G401 (cell line): ENCODE measurements around the gene C14orf119. TPM values are rescaled to one million over a fixed set of nuclear protein-coding genes. Genes with fewer than 3 reads are reported as not detected.

ENCODE experiments used
- DNase-seq: peaks from one replicate; pipeline ENCODE4 v3.0.0-alpha.2; 2015; ENCODE audit warnings: low spot score
- in situ Hi-C: cut with HindIII; loops from 2 replicates; pipeline ENCODE4 v1.10.0; 2016; ENCODE audit warnings: low sequenced_read_pairs, mixed read lengths
- total RNA-seq: library from RNA; depleted of rRNA; stranded (reverse); fragments of >200 nt; shearing (Covaris generic); gene quantifications from 2 replicates; pipeline ENCODE4 v1.2.3, GENCODE V29; 2014

Gene C14orf119
- total RNA-seq, 1 experiment from 2014 or later, result 55.2 TPM

DNA sequence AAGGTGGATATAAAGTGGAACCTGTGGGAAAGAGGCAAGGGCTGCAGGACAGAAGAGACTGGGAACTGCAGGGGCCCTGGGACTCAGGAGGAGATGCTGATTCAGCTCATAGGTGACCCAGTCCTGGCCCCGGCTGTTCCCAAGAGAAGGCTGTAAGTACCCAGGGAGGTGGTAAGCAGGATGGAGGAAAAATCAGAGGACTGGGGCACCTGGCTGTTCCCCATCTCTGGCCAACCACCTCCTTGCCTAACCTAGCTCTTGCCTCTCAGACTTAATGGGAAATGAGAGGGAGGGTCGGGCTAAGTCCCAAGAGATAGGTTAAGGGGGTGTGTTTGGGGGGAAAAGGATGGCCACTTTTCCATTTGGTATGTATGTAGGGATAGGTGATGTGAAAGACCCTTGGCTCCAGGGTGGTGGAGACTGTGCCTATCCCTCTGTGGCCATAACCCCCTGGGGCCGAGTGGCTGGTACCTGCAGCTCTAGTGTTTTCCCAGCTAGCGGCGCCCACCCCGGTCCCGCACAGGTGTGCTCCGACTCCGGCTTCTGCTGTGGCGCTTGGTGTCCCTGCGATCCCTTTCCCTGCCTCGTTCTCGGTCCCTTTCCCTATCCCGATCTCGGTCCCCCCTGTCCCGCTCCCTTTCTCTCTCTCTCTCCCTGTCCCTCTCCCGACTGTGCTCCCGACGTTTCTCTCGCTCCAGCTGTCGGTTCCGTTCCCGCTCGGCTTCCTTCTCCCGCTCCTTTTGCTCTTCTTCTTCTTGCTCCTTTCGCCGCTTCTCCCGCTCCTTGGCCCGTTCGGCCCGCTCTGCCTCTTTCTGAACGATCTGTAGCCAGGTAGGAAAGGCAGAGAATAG is 36.4 kb upstream of the C14orf119 start:
- no peak for DNase-seq
- in situ Hi-C loops, result no loop called here

DNA sequence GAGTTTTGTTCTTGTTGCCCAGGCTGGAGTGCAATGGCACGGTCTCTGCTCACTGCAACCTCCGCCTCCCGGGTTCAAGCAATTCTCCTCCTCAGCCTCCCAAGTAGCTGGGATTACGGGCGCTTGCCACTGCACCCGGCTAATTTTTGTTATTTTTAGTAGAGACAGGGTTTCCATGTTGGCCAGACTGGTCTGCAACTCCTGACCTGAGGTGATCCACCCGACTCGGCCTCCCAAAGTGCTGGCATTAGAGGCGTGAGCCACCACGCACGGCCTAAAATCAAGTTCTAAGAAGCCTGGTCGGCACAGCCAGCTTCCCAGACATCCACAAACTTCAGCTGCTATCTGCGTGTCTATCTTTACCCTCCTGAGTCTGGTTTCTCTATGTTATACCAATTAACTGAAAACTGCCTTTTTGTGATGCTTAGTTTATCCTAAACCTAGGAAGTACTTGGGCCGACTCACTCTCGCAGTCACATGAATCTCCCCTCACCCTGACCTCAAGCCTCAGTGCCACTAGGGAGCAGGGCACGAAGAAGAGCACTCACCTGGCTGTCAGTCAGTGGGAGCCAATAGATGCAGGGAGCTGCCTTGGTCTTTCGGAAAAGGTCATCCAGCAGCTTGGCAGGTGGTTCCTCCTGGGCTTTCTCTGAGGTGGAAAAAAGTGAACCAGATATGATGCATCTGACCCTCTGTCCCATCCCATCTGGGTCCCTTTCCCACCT is 34.6 kb upstream of the C14orf119 start:
- no peak for DNase-seq
- in situ Hi-C loops, result loop anchor here (10.0 kb wide), 1 partner anchor 76 kb away; the partner anchor contains the start of gene AJUBA

DNA sequence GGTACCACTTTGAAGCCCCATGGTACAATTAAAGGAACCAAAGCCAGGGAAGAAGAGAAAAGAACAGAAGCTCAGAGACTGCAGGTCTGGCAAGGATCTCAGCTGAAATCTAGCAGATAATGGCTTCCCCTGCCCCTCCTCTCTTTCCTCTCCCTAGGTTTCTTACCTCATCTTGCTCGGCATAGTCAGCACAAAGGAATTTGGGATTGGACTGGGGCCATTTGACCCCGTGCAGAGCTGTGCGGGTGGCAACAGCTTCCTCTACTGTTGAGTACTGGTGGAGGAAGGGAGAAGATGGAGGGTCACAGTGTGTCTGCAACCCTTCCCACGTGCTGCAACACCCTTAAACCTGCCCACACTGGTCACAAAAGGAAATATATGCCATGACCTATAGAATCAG is 33.3 kb upstream of the C14orf119 start:
- no peak for DNase-seq
- in situ Hi-C loops, result loop anchor here (10.0 kb wide), 1 partner anchor 77 kb away; the partner anchor contains the start of gene AJUBA

DNA sequence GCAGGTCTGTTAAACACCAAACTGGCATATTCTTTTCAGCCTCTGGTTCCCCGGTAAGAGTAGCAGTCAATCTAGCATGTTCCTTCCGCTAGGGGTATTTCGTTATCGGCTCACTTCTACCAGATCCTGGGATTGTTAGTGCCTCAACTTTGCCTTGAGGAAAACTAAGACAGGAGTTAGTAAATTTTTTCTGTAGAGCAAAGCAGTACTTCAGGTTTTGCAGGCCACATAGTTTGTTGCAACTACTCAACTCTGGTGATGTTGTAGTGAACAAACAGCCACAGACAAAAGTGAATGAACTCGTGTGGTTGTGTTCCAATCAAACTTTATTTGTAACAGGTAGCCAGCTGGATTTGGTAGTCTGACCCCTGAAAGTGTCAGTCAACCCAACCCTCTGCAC is 31.7 kb upstream of the C14orf119 start:
- in situ Hi-C loops, result loop anchor here (10.0 kb wide), 1 partner anchor 79 kb away; the partner anchor contains the start of gene AJUBA
- no peak for DNase-seq

DNA sequence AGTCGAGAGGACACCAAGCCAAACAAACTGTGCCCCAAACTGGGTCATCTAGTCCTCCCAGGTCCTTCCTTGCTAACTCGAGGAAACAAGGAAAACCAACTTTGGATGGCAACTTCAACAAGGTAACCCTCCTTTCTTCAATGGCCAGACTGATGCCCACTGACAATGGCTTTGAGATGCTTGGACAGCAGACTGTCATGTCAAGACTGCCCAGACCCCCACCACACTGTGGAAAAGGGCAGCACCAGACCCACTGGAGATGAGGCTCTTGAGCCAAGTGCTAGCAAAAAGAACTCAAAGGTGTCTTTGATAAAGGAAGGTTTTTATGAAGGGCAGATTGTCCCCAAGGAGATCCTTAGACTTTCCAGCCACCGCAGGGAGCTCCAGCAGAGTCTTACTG is 28.9 kb upstream of the C14orf119 start:
- DNase-seq, result no peak
- in situ Hi-C loops, result loop anchor here (10.0 kb wide), 1 partner anchor 82 kb away; the partner anchor contains the start of gene AJUBA

DNA sequence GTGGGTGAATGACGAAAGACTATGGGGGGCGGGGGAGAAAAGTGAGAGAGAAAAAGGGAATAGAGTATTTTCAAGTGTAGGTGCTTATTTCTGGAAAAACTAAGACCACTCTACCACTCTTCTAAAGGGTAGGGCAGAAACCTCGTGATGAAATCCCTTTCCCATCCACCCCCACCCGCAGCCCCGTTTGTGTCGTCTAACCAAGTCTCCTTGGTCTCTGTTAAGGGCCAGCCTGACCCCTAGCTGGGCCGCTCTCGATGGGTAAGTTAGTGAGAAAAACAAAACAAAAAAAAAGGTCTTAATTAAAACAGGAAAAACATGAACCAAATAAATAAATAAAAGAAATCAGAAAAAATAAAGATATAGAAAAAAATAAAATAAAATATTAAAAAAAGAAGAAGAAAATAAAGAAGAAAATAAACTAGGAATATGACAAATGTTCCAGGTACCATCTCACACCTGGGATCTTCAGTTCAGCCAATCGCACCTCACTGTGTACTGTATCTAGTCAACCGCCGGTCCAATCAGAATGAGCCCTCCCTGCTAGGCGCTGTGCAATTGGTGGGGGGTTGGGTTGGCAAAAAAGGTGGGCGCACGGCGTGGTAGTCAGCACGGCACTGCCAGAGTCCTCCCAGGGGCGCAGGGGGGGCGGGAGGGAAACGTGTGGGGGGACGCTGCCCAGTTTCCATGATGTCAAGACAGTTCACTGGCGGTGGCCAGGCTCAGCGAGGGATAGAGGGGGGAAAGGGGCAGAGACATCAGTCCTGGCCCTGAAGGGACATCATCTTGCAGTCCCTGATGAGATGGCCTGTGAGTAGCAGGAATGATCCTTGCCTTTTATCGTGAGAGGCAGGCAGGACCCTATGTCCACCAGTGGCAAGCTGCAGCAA is 28.2 kb upstream of the C14orf119 start:
- in situ Hi-C loops, result loop anchor here (10.0 kb wide), 1 partner anchor 82 kb away; the partner anchor contains the start of gene AJUBA
- DNase-seq, result no peak

DNA sequence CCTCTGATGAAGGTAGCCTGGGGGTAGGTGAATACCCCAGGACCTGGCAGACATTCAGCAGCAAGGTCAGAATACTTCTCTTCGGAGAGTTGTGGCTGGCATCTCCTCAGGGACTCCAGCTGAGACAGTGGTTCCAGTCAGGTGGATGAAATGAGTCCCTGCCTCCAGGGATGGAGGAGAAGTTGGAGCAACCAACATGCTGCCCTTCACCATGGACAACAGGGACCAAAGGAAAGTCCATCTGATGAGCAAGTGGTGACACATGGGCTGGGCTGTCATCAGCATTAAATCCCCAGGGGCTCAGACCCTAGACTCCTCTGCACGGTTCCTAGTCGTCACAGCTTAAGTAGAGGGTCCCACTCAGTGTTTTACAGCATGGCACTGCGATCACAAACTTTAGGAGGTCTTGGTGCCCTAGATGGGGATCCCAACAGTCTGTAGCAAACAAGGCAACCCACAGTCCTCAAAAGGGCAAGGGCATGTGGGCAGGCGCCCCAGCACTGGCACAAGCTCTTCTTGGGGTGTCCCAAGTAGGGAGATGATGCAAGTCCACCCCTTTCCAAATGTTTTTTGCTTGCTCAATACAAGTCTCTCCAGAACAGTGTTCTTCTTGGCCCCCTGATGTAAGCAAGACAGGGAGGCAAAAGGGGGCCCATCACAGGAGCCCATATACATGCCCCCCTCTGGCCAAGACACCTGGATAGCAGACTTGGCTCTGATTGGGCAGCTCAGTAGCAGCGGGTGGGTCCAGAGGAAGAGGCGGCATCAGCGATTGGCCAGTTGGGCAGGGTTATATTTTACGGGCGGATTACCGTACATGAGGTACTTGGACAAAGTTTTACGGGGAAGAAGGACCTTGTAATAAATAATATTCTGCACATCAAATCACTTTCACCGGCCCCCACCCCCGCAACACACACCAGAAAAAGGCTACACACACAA is 27.2 kb upstream of the C14orf119 start:
- in situ Hi-C loops, result loop anchor here (10.0 kb wide), 1 partner anchor 83 kb away; the partner anchor contains the start of gene AJUBA

DNA sequence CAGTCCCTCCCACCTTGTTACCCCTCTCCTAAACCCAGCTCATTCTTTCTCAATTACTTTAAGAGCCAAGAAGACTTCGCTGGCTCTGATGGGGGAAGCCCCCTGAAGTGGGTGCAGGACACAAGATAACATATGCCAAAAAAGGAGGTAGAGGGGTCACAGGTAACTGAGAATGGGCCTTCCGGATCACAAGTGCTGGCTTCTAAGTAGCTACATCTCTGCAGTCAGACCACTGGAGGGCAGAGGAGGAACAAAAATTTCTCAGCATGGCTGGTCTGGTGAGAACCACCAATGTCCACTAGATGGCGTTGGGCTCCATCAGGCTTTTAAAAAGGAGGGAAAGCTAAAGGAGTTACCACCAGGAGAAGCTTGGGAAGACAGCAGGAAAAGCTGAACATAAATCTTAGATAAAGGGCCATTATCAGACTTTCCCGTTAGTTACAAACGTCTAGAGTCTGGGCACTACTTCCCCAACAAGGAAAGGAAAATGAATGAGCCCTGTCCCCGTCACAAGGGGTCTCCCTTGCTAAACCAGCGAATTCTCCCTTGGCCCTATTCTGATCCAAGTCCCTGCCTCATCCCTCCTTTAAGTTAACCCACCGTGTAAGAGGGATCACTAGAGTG is 26.4 kb upstream of the C14orf119 start:
- peak; percentile 95 for DNase-seq
- in situ Hi-C loops, result loop anchor here (10.0 kb wide), 1 partner anchor 84 kb away; the partner anchor contains the start of gene AJUBA

More for the DNA sequence above, 27.2 kb upstream of the C14orf119 start:
- peak; percentile 23 for DNase-seq

DNA sequence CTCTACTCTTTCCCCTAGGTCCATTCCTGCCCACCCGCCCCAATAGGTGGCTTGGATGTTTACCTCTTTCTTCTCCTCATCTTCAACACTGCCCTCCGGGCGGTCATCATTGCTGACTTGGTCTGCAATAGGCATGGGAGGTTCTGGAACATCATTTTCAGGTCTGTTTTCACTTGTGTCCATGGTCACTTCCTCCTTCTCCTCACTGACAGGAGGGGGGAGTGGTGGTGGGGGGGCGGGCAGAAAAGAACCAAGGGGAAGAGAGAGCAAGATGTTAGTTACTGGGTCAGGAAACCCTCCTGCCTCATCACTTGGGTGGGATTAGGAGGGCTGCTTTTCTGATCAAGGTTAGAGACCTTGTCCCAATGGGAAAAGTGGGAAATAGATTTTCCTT is 25.9 kb upstream of the C14orf119 start:
- in situ Hi-C loops, result loop anchor here (10.0 kb wide), 1 partner anchor 85 kb away; the partner anchor contains the start of gene AJUBA
- no peak for DNase-seq

DNA sequence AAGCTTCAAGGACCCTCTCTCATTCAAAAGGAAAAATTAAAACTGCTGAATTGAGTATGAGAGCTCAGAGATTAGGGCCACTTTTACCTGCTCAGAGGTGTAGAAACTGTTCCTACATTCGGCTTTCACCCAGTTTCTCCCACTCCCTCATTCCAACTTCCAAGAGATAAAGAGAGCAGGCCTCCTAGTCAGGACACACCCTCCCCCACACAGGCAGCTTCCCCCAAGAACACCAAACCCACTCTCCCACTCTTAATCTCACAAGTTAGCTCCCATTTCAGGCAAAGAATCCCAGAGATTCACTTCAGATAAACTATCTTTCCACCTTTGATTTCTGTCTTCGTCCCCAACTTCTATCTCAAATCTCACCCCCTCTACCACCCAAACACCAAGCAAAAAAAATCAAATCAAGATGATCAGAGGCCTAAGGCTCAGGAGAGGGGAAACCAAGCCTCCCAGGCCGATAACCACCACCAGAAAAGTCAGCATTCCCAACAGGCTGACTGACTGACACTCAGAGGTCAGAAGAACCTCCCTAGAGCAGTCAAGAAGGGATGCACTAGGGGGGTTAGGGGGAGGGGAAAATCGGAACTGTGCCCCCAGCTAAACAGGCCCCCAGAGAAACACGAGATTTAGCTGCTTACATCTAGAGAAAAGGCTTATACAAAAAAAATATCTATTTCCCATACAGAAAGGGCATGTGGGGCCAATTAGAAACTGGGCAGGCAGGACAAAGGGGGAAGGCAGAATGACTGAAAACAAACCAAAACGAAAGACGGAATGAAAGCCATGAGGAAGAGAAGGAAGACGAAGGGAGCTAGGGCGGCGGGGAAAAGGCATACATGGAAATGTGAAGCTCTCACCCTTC is 24.8 kb upstream of the C14orf119 start:
- in situ Hi-C loops, result no loop called here
- no peak for DNase-seq

DNA sequence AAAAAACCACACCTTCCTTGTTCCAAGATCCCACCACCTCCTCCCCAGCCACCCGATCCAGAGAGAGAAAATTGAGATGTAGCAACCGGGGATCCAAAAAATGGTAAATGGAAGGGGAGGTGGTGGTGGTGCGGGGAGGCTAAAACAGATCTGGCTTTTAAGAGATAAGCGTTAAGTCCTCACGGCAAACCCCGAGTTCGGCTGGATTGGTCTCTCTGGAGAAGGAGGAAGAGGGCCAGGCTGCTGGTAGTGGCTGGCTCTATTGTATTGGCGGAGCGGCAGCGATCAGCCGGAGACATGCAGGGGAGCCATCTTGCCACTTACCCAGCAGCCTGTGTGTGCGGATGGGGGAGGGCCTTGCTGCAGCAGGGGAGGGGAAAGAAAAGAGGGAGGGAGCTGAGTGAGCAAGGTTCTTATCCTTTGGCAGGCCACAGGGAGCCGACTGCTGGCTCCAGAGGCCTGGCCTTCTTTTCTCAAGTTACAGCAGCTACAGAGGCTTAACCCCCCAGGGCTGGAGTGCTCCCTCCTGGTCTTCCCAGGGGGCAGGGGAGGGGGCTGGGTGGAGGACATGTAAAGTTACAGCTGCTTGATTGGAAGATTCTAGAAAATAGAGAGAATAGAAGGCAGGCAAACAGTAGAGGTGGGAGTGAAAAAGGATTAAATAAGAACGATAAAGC is 23.9 kb upstream of the C14orf119 start:
- in situ Hi-C loops, result no loop called here
- peak; percentile 90 for DNase-seq

DNA sequence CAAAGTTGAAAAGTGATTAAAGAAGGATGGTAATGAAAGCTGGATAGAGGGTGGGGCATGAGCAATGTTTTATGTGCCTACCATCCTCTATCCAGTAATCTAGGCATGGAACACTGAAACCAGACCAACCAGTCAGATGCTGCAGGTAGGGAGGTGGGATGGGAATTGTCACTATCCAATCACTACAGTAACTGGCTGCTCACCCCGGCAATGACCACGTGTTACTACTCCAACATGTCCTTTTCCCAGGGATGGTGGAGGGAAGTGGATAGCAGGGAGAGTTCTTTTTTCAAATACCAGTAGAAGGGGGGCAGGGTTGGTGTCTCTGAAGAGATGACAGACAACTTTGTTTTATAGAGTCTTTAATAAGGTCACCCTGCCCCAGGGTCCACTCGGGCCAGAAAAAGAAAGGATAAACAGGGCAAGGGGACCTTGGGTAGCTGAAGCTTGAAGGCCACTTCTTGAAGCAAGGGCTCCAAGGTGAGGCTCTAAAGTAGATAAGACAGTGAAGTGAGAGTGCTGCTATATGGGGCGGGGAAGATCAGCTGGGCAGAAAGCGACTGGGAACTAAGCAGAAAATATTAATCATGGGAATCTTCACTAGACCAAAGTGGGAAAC is 23.3 kb upstream of the C14orf119 start:
- in situ Hi-C loops, result no loop called here
- no peak for DNase-seq

DNA sequence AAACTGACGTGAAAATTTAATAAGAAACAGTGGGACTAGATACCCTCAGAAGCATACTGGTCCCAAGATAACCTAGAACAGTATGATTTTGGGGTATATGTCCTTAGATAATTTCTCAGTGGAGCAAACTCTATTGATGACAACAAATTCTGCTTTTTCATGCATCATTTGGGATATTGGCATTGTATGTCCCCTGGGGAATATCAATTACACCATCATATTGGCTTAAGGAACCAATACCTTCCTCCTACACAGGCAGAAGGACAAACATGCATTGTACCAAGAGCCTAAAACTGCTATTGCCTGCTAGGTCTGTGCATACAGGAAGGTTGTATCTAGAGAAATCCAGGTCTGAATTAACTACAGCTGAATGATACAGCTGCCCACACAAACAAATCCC is 20.4 kb upstream of the C14orf119 start:
- no peak for DNase-seq
- in situ Hi-C loops, result no loop called here

DNA sequence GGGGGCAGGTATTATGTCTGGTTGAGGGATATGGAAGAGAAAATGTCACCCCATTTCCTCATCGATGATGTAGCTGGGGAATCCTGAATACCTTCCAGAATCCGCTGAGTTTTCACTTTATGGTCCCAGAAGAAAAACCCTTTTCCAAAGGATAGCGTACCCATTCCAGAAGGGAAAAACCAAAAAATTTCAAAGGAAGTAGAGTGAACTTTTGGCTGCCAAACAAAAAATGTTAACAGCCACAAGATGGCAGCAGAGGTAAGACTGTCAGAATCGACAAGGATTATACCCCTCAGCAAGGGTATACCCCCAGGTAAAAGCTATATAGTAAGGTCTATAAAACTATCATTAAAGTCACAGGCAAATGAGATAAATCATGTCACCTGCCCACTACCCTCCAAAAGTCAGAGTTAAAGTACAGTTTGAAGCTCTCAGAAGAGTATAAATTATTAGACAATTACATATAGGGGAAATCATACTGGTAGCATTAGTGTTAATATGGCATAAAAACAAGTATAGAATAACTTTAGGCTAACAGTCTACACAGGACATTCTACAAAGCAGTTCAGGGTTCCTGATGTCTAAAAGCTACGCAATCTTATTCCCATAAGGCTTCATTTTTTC is 18.4 kb upstream of the C14orf119 start:
- DNase-seq, result peak; percentile 34
- in situ Hi-C loops, result no loop called here

DNA sequence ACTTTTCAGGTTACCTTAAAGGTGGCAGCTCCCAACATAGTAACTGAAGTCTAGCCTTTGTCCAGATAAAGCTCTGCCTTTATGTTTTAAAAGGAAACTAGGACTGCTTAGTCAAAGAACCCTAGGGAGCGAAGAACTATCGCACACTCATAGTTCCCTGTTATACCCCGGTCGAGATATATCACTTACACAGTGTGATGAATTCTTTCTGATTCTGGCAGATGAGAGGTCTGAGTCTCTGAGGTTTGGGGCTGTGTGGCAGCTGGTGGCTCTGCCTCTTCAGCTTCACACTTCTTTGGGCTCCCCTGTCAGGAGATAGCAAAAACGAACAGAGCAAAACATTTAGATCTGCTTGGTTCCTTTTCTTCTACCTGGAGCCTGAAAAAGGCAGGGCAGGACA is 17.3 kb upstream of the C14orf119 start:
- no peak for DNase-seq
- in situ Hi-C loops, result no loop called here
